D721Med (cell line): Measurements from ENCODE around the gene BARX2.

Source experiments
- DNase-seq: peaks from one replicate; pipeline ENCODE4 v3.0.0; 2011; ENCODE audit warnings: low spot score; ENCODE audit not compliant: insufficient read length
- FAIRE-seq: peaks from 2 replicates; lab custom pipeline; 2011; peaks lifted over from hg19 to GRCh38; lab: Jason Lieb, UNC
- CTCF ChIP-seq: IDR thresholded peaks from 2 replicates; pipeline ENCODE4 v1.5.1; 2012; ENCODE audit warnings: mild to moderate bottlenecking, control low read depth; ENCODE audit not compliant: insufficient read depth; ENCODE audit errors: missing control alignments

BARX2 gene

GRCh38 chr11:129440028-129440713, 64.5 kb downstream of the BARX2 start:
- TF ChIP-seq CTCF = no peak
- DNase-seq = no peak
- no peak for FAIRE-seq

GRCh38 chr11:129442171-129442570, 66.5 kb downstream of the BARX2 start:
- FAIRE-seq (no peak), DNase-seq (no peak)
- no peak for TF ChIP-seq CTCF

GRCh38 chr11:129443276-129443675, 67.6 kb downstream of the BARX2 start:
- no peak for DNase-seq
- no peak for TF ChIP-seq CTCF
- FAIRE-seq = no peak

- FAIRE-seq (no peak), DNase-seq (no peak)
- TF ChIP-seq CTCF = no peak
Observed at GRCh38 chr11:129444274-129444673, 68.6 kb downstream of the BARX2 start.

GRCh38 chr11:129445226-129445625, 69.6 kb downstream of the BARX2 start:
- no peak for DNase-seq
- TF ChIP-seq CTCF = no peak
- FAIRE-seq = no peak

GRCh38 chr11:129446572-129446971, 70.9 kb downstream of the BARX2 start:
- no peak for FAIRE-seq
- no peak for DNase-seq

More at GRCh38 chr11:129446572-129446971, 70.9 kb downstream of the BARX2 start:
- no peak for TF ChIP-seq CTCF
